Fibroblast of lung (primary cell): Measurements from ENCODE around the gene PIK3R1.

Source experiments
- EZH2 ChIP-seq: IDR thresholded peaks from 2 replicates; pipeline ENCODE4 v1.5.1; 2012; ENCODE audit warnings: low read length, control low read depth, mild to moderate bottlenecking; ENCODE audit errors: missing control alignments
- TF ChIP-seq, protein P1 (sequence below), 2 donors: IDR thresholded peaks in 1 of 2; conservative IDR thresholded peaks in 1 of 2; 1 replicate in 1 of 2; 2 replicates in 1 of 2; pipeline ENCODE4 v1.5.1; 2011 to 2012; ENCODE audit warnings: low read length in 2 of 2, control low read depth in 1 of 2, inconsistent platforms in 1 of 2, low read depth in 1 of 2, mild to moderate bottlenecking in 1 of 2

- TF ChIP-seq, protein P1, sequence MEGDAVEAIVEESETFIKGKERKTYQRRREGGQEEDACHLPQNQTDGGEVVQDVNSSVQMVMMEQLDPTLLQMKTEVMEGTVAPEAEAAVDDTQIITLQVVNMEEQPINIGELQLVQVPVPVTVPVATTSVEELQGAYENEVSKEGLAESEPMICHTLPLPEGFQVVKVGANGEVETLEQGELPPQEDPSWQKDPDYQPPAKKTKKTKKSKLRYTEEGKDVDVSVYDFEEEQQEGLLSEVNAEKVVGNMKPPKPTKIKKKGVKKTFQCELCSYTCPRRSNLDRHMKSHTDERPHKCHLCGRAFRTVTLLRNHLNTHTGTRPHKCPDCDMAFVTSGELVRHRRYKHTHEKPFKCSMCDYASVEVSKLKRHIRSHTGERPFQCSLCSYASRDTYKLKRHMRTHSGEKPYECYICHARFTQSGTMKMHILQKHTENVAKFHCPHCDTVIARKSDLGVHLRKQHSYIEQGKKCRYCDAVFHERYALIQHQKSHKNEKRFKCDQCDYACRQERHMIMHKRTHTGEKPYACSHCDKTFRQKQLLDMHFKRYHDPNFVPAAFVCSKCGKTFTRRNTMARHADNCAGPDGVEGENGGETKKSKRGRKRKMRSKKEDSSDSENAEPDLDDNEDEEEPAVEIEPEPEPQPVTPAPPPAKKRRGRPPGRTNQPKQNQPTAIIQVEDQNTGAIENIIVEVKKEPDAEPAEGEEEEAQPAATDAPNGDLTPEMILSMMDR (conservative IDR thresholded peaks at IDR 0.05 in 1 of 2, IDR thresholded peaks at IDR 0.05 in 1 of 2; ENCODE audit: low read depth in 1 of 2, low read length in 2 of 2), result no peak
- no peak for TF ChIP-seq EZH2
Measured at GRCh38 chr5:68270399-68270975, 54.9 kb downstream of the PIK3R1 start.
